Ishikawa (cell line): ENCODE measurements around the gene CDC42BPB.

Experiments used
- TF ChIP-seq, protein P1 (sequence below): IDR thresholded peaks from 2 replicates; pipeline ENCODE4 v1.6.1; 2012; ENCODE audit warnings: low read depth, mild to moderate bottlenecking
- TF ChIP-seq, protein P2 (sequence below): IDR thresholded peaks from 2 replicates; pipeline ENCODE4 v1.6.1; 2012

DNA sequence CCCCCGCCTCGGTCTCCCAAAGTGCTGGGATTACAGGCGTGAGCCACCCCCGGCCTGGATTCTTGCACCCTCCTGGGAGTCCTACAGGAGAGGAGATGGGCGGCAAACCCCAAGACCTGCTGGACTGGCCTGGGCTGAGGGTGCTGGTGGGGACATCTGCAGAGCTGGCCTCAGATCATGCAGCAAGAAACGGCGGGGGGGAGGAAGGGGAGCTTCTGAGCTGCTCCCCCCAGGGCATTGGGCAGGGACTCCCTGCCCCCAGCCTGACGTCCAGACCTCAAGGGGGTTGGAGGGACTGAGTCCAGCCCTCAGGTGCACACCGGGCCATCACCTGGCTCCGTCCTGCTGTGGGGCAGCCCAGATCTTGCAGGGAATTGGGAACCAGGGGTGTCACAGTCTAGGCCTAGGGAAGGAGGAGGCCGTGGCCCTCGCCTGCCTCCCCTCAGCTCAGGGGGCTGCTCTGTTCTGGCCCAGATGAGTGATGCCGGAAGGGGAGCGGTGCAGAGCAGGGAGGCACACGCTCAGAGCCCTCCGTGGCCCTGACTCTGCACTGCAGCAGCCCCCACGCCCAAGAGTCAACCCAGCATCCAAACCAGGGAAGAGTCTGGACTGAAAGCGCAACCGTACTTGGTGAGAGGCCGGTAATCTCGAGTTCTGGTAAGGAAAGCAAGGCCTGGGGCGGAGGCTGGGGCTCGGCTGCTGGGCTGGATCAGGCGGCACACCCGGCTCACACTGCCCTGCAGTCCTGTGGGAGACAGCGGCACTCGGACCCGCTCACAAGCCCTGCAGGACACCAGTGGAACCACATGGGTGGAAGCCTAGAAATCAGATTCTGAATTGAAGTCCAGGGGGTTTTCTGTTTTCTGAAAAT is 143.8 kb downstream of the CDC42BPB start:
- TF ChIP-seq, protein P1, sequence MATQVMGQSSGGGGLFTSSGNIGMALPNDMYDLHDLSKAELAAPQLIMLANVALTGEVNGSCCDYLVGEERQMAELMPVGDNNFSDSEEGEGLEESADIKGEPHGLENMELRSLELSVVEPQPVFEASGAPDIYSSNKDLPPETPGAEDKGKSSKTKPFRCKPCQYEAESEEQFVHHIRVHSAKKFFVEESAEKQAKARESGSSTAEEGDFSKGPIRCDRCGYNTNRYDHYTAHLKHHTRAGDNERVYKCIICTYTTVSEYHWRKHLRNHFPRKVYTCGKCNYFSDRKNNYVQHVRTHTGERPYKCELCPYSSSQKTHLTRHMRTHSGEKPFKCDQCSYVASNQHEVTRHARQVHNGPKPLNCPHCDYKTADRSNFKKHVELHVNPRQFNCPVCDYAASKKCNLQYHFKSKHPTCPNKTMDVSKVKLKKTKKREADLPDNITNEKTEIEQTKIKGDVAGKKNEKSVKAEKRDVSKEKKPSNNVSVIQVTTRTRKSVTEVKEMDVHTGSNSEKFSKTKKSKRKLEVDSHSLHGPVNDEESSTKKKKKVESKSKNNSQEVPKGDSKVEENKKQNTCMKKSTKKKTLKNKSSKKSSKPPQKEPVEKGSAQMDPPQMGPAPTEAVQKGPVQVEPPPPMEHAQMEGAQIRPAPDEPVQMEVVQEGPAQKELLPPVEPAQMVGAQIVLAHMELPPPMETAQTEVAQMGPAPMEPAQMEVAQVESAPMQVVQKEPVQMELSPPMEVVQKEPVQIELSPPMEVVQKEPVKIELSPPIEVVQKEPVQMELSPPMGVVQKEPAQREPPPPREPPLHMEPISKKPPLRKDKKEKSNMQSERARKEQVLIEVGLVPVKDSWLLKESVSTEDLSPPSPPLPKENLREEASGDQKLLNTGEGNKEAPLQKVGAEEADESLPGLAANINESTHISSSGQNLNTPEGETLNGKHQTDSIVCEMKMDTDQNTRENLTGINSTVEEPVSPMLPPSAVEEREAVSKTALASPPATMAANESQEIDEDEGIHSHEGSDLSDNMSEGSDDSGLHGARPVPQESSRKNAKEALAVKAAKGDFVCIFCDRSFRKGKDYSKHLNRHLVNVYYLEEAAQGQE, result no peak
- TF ChIP-seq, protein P2, sequence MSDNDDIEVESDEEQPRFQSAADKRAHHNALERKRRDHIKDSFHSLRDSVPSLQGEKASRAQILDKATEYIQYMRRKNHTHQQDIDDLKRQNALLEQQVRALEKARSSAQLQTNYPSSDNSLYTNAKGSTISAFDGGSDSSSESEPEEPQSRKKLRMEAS, result no peak
